Endometrial microvascular endothelial cells (primary cell): ENCODE results near the gene KCNJ16. TPM values are rescaled to one million over a fixed set of nuclear protein-coding genes. Genes with fewer than 3 reads are reported as not detected.
"Not testable (repeated sequence)": the region's sequence is repeated elsewhere in the genome, so short reads cannot be mapped to it uniquely, and the experiment has no call there.

Experiments
- in situ Hi-C: cut with HindIII; loops from 2 replicates; pipeline ENCODE4 v1.10.0; 2017; ENCODE audit warnings: low sequenced_read_pairs, low pct_unique_long_range_greater_than_20kb; ENCODE audit errors: inconsistent ontology term
- total RNA-seq: library from RNA; depleted of rRNA; stranded (reverse); fragments of >200 nt; gene quantifications from one replicate; pipeline ENCODE4 v1.2.3, GENCODE V29; 2015; ENCODE audit errors: inconsistent ontology term

Gene KCNJ16
- not detected for total RNA-seq

DNA sequence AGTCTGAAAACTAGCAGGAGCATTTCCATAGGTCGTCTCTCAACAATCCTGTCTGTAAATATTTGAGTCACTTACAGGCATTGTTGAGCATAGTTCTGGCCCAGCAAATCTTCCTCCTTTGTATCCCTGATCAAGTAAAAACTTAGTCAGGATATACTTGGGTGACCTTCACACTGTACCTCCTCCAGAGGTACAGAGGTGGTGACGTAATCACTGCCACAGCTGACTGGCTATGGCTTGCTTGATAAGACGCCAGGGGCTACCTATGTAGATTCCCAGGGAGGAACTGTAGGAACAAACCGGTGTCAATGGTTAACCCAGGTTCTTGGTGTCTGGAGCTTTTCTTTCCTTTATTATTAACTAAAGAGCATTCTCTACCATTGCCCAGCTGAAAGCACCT is at the start of gene KCNJ16:
Gene KCNJ16, plus strand, starts transcription at position 270 of the 400 bp plus-strand sequence. CDS start 56,863 bp downstream, outside the sequence.
- in situ Hi-C loops, result no loop called here

DNA sequence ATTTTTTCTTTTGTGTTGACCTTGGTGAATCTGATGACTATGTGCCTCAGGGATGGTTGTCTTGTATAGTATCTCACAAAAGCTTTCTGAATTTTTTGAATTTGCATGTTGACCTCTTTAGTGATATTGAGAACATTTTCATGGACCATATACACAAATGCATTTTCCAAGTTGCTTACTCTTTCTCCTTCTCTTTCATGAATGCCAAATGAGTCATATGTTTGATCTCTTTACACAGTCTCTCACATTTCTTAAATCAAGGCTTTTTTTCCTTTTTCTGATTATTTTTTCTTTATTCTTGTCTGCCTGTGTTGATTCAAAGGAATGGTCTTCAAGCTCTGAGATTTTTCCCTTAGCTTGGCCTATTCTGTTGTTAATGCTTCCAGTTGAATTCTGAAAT is 46.6 kb upstream of the KCNJ16 start:
- in situ Hi-C loops, result no loop called here

DNA sequence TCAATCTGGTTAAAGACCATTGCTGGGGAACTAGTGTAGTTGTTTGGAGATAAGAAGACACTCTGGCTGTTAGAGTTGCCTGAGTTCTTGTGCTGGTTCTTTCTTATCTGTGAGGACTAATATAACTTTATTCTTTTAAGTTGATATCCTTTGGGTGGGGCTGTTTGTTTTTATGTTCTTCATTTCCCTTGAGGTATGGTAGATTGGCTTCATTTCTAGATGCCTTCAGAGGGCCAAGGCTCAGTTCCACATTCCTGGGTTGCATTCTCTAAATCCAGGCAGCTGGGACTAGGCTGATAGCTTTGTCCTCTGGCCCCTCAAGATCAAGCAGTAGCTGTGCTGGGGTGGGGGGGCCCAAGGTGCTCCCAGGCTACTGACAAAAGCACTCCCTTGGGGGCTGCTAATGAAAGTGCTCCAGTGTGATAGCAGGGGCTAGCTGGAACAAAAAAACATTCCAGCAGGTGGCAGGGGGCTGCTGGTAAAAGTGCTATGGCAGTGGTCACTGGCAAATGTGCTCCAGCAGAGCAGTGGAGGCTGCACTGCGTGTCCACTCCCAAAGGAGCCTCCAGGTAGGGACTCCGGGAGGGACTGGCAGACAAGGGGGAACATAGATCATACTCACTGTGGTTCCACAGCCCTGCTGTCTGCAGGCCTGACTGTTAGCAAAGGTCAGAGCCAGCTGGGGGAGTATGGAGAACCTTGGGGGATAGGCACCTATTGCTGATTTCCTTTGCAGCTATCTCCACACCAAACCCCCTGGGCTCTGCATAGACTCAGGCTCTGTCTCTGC is 45.9 kb upstream of the KCNJ16 start:
- in situ Hi-C loops, result no loop called here

DNA sequence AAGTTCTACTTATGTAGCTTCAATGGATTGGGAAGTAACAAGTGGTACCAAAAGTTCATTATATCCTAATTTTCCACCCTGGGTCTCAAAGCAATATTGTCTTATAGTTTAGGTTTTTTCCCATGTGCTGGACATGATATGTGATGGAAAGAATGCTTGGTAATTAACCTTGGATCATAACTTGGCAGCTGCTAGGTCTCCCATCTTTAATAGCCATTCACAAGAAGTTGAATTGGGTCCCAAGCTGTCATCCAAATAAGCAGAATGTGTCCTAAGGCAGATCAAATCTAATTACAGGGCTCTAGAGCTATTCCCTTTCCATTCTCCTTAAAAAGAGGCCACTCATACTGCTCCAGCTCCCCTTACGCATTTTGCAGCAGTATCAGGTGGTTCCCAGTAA is 44.7 kb upstream of the KCNJ16 start:
- in situ Hi-C loops, result loop anchor here (10.0 kb wide), 1 partner anchor 186 kb away; no protein-coding TSS in a partner anchor

DNA sequence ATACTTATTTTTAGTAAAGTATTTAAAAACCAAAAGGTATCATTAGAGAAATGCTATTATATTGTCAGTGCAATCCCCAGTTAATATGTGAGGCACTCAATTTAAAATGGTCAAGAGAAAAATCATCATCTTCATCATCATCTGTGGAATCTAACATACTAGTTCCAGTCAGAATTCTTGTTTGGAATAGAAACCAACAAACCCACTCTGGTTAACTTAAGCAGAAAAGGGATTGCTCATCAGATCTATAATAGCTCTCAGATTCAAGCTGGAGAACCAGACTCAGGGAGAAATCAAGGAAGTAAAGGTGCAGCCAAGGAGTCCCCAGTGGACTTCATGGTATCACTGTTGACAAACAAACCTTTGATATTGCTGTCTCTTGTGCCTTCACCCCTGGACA is 43.7 kb upstream of the KCNJ16 start:
- in situ Hi-C loops, result loop anchor here (10.0 kb wide), 1 partner anchor 187 kb away; no protein-coding TSS in a partner anchor

DNA sequence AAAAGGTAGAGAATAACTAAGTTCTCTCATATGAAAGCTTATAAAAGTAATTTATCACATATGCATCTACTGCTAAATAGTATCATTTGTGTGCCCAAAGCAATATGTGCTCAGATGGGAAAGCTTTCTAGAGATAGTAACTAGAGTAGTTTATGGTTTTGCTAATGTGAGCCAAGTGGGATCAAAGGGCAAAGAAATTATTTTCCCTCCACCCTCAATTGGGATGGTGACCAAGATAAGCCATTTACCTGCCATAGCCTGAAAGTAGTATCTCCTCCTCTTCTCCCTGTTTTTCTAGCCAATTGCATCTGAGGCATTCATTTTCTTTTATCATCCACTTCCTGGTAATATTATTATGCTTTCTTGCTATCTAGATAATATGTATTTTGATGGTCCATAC is 41.9 kb upstream of the KCNJ16 start:
- in situ Hi-C loops, result loop anchor here (10.0 kb wide), 1 partner anchor 188 kb away; no protein-coding TSS in a partner anchor

DNA sequence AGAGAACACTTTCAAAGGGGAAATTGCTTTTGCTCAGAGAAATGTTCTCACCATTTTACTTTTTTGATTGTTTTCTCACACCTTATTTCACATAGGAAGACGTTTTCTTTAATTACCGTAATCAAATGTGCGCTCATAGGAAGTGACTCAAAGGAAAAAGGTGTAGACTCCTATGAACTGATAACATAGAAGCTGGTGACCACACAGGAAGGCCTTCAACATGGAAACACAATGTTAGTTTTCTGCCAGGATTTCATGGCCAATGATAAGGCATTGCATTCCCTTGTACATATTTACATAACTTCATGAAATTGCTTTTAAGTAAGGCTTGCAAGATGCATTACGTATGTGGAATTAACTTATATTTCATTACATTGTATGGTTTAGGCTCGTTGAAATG is 40.9 kb upstream of the KCNJ16 start:
- in situ Hi-C loops, result loop anchor here (10.0 kb wide), 1 partner anchor 189 kb away; no protein-coding TSS in a partner anchor

DNA sequence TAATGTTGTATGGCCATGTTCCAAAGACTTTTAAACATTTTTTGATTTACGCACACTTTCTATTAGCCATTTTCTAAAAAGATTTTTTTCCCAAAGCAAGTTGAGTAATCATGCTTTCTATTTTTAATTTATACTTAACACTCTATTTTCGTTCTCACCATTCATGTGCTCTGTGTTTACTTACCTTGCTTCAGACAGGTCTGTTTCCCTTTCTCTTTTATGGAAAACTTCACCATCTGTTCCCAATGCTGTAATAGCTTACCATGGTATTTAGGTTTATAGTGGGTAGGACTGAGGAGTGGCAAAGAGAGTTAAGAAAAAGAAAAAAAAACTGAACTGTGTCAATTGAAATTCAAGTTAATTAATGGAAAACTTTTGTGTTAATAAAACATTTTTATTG is 37.5 kb upstream of the KCNJ16 start:
- in situ Hi-C loops, result loop anchor here (10.0 kb wide), 1 partner anchor 193 kb away; no protein-coding TSS in a partner anchor

DNA sequence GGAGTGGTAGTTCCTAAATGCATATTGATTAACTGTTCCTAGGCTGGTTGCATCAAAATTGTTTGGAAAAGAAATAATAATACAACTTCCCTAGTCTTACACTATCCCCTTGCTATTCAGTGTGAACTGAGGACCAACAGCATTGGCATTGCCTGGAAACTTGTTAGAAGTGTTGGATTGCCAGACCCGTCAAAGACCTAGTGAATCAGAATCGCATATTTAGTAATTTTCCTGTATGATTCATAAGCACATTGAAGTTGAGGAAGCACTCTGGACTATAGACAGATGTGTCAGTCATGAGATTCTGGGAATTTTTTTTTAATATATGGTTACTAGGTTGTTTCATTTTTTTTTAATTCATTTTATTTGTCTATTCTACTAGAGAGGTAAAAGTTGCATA is 34.7 kb upstream of the KCNJ16 start:
- in situ Hi-C loops, result no loop called here

DNA sequence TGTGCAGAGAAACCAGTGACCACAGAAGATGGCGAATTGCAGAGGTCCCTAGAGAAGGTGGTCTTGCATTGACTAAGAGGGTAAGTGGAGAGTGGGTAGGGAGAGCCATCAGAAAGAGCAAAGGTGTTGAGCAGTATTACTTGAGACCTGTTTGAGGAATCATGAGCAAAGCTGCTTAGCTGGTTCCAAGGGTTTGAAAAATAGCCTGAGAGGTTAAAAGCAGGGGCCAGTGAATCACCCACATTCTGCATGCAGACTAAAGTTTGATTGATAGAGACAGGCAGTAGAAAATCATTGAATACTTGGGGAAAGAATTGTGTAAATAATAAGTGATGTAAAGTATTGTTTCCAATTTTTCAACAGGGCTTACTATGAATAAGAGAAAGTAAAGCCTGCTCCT is 34.0 kb upstream of the KCNJ16 start:
- in situ Hi-C loops, result no loop called here

DNA sequence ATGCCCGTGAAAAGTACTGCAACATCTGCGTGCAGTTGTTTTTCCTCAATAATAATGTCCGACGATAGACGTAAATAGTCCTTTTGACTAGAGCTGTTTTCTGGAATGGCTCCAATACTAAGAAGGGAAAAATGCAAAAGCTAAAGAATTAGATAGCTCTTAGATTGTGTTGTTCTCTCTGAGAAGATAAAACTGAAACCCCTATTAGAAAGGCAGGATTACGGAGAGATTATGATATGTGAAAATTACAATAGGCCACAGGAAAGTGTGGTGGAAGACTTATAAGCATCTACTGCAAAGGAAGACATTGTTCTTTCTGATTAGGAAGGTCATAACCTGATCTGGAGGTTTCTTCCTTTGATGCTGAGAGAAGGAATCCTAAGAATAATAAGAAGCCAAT is 33.5 kb upstream of the KCNJ16 start:
- in situ Hi-C loops, result no loop called here

DNA sequence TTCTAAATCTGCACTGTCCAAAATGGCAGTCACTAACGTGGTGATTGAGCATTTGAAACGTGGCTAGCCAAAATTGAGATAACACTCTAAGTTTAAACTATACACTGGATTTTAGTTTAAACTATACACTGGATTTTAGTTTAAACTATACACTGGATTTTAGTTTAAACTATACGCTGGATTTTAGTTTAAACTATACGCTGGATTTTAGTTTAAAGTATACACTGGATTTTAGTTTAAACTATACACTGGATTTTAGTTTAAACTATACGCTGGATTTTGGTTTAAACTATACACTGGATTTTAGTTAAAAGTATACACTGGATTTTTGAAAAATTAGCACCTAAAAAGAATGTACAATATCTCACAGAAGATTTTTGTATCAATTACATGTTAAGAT is 29.2 kb upstream of the KCNJ16 start:
- in situ Hi-C loops, result not testable (repeated sequence)

DNA sequence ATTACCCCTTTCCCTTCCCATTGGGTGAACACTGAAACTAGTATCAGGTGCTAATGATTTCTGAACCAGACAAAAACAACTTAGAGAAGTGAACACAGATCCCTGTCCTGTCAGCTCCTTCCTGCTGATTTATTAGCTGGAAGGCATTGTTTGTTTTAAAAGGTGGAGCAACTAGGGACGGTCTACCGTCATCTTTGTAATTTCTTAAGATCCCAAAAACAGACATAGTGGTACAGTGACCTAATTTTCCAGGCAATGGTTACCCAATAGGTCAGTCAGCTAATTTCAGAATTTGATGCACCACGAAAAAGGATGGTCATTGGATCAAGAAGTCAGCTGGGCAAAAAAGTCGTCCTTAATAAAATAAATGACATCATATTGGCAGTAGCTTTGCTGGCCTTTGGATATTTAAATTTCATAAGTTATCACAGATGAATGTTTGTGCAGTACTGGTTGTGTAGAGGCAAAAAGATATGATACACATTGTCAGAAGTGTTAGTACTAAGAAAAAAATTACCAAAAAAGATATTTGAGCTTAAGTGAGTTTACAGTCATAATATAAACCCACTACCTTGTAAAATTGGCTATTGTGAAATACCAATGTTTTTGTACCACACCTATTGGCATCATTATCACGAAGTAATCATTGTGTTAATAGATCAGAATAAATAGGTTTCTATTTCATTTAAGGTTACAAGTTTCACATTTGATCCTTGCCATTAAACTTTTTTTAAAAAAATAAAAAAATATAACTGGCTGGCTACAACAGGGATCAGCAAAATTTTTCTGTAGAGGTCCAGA is 27.2 kb upstream of the KCNJ16 start:
- in situ Hi-C loops, result no loop called here

DNA sequence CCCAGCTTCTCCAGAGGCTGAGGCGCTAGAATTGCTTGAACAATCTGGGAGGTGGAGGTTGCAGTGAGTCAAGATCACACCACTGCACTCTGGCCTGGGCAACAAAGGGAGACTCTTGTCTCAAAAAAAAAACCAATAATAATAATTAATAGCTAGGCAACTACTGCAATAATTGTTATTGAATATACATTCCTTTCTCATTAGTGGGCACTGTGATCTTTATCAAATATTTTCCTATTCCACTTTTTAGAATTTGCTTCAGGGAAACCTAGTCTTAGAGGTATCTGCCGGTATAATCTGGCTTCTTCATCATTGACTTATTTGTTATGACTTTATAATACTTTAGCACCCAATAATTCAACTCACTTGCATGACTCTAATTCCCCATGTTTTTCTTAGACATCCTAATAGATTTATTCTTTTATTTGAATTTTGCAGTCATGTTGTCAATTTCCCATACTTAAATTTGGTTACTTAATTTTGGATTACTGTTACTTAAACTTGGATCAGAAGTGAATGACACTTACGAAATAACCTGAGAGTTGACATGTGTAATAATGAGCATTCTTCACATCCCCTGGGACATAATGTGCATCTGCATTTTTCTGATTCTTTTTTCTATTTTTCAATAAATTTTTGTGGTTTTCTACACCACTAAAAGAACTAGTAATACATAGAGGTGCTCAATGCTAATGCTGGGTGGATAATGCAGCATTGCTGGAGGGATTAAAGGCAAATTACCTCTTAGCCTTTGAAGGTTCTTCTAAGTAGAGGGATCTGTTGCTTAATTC is 25.0 kb upstream of the KCNJ16 start:
- in situ Hi-C loops, result no loop called here

DNA sequence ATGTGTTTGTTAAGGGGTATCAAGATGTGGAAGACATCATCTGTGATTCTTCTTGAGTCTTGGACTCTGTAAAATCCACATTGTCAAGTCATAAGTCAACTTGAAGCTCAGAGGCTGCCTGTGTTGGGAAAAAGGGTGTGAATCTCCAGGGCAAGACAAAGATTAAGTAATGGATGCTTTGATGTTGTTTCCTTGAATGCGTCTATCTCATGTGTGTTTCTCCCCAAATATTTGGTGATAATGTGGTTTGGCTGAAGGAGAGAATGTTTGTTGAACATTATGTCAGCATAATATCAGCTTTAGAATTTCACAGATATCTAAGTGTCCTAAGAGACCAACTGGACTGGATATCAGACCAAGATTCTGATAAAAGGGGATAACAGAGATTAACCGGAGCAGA is 24.1 kb upstream of the KCNJ16 start:
- in situ Hi-C loops, result no loop called here

DNA sequence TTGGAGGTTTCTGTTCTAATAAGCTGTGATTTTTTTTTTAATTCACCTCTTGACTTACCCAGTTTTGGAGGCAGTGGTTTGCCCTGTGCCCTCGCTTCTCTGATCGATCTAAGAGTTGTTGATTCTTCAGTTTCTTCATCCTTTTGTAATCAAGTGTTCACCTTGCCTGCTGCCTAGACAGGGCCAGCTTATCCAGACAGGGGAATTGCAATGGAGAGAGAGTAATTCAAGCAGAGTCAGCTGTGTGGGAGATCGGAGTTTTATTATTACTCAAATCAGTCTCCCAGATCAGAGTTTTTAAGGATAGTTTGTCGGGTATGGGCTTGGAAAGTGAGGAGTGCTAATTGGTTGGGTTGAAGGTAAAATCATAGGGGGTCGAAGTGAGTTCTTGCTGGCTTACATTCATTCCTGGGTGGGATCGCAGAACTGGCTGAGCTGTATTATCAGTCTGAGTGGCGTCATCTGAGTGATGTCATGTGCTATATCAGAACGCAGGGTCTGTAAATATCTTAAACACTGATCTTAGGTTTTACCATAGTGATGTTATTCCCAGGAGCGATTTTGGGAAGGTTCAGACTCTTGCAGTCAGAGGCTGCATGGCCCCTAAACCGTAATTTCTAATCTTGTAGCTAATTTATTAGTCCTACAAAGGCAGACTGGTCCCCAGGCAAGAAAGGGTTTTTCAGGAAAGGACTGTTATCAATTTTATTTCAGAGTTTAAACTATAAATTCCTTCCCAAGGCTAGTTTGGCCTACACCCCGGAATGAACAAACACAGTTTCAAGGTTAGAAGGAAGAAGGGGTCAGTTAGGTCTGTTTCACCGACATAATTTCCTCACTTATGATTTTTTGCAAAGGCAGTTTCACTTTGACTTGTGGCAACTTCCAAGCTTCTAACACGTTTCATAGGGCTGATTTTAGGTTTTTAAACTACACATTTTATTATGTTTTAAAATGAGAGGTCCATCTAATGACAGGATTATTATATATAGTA is 21.5 kb upstream of the KCNJ16 start:
- in situ Hi-C loops, result no loop called here

DNA sequence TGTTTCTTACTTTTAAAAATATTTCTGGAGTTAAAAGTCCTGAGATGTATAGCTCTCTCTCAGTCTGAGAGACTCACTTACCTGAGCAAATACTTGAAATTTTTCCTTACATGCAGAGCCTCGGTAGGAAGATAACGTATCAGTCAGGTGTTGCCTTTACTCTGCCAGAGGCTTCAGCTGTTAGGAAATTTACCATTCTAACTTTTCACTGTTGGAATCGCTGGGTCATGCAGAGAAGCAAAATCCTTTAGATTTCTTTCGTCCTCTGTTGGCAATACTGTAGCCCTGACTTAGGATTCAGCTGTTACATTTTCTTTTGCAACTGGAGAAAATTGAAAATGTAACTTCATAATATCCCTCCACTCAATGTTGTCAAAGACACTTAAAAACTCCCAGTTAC is 20.0 kb upstream of the KCNJ16 start:
- in situ Hi-C loops, result no loop called here

DNA sequence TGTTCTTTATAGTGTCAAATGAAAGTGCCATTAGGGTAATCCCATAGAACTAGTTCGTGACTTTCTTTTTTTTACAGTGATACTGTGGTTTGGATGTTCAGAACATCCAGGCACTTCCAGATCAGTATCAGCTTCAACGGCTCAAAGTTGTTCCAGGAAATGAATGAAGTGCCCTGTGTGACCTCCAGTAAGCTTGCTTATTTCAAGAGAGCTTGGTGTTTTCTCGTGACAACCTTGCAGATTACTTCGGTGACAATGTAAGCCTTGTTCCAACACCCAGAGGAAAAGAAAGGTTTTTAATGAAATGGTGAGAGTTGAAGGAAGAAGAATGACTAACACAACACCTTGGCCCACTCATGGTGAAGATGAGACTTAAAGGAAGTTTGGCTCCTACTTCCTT is 16.0 kb upstream of the KCNJ16 start:
- in situ Hi-C loops, result no loop called here
